Measurements from ENCODE around the gene SMAD2.
"Not testable (repeated sequence)": the region's sequence is repeated elsewhere in the genome, so short reads cannot be mapped to it uniquely, and the experiment has no call there.

The SMAD2 gene

DNA sequence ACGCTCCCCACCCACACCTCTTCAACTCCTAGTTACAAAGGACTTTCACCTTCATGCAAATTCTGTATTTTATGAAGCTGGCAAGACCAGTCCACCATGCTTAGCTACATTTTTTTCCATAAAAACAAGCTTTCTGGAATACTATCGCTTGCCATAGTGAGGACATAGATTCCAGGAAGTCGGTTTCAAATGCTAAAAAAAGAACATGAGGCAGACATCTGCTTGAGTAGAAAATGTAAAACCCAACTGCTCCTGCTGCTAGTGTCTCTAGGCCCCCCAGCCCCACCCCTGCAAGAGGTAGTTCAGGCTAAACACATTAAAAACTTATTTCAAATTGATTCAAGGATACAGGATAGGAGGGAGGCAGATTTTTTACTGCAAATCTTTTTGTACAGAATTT, 148.9 kb downstream of the SMAD2 start:
- DNase-seq, result no peak

DNA sequence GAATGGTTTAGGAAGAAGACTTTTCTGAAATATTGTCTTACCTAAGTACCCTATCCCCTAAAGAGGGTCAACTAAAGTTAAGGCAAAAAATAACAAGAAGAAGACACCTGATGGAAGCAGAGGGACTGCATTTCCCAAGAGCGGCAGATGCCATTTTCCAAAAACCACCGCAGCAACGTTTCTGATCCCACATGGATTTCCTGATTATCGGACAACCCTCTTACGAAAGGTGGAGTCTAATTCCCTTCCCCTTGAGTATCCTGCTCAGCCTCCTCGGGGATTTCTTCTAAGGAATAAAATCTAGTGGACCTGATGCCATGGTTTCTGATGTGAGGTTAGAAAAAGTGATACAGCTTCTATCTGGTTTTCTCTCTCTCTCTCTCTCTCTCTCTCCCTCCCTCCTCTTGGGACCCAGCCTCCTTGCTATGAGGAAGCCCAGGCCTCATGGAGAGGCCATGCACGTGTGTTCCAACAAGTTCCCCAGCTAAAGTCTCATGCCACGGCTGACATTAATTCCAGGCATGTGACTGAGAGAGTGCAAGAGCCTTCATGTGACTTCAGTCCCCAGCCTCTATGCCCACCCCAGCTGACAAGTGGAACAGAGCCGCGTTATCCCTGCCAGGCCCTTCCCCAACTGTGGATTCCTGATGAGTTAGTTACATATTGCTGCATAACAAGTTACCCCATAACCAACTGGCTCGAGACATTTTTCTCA, 150.3 kb downstream of the SMAD2 start:
- no peak for DNase-seq

DNA sequence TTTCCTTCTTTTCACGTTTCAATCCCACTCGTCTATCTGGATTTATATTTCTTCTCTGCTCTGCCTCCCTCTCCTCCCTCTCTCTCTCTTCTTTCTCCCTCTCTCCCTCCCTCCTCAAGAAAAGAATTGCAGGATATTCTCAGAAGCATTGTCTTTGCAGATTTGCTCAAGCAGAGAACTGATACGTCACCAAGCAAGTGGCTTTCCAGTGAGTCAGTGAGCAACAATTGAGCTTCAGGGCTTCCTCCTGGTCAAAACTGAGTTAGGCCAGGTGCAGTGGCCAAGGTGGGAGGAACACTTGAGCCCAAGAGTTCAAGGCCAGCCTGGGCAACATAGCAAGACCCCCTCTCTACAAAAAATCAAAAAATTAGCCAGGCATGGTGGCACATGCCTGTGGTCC, 151.1 kb downstream of the SMAD2 start:
- no peak for DNase-seq

DNA sequence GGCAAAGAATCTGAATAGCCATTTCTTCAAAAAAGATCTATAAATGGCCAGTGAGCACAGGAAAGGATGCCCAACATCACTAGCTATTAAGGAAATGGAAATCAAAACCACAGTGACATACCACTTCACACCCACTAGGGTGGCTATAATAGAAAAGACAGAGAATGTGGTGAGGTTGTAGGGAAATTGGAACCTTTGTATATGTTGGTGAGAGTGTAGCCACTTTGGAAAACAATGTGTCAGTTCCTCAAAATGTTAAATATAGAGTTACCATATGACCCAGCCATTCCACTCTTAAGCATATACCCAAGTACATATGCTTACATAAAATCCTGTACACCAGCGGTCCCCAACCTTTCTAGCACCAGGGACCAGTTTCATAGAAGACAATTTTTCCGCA, 152.8 kb downstream of the SMAD2 start:
- no peak for DNase-seq

DNA sequence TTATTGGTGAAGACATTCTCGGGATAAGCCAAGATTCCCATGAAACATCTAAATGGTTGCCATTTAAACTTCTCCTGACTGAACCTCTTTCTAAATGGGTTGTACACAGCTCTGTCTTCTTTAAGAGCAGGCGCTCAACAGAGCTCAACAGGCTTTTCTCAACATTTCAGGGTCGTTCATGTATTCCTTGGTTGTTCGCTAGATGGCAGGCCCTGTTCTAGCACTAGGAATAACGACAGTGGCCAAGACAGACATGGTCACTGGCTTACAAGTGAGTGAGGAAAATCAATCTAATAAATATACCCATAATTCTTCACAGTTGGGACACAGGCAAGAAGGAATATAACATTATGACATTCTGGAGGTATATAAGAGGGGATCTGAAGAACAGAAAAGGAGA, 154.5 kb downstream of the SMAD2 start:
- no peak for DNase-seq

DNA sequence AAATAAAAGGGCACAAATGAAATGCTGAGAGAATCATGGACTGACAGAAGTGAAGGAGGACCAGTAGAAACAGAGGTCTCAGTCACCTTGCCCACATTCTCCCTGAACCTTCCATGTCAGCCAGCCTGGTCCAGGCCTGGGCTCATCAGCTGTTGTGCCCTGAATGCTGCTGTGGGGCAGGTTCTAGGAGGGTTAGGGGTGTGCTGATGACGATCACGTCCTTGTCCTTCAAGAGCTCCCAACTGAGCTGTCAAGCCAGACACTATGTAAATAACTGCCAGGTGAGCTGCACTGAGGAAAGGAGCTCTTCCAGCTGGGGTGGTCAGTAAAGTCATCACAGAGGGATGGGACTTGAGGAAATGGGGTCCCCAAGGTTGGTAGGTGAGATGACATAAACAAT, 156.5 kb downstream of the SMAD2 start:
- DNase-seq, result no peak

DNA sequence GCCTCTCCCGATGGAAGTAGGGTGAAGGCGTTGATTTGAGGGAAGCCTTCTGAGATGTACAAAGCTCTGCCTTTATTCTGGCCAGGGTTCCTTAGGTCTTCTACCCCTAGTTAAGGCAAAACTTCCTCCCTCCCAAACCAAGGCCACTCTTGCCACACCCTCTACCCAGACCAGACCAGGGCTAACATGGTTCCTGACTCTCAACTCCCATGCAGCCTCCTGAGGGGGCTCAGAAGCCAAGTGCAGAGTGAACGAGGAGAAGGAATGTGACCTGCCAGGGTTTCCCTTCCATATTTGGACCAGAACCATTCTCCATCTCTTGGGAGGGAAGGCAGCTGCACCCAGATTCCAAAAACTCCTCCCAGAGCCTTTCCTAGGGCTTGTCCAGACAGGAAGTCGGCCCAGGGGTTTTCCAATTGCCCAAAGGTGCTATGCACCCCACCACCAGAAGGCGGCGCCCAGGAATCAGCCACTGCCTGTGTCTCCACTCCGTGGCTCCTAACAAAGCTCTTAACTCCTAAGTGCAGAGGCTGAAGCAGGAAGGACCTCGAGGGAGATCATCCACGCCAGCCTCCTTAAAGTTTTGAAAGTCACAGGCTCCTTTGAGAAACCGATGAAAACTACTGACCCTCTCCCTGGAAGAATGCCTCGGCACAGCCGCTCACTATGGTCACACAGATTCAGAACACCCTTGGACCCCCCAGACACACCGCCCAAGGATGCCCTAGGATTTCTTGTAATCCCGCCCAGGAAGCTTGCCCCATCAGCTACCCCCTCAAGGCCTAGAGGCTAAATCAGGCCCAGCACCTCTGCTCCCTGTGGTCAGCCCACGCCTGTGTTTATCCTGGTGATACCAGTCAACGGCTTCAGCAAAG, 157.8 kb downstream of the SMAD2 start:
- peak; percentile 43 for DNase-seq

DNA sequence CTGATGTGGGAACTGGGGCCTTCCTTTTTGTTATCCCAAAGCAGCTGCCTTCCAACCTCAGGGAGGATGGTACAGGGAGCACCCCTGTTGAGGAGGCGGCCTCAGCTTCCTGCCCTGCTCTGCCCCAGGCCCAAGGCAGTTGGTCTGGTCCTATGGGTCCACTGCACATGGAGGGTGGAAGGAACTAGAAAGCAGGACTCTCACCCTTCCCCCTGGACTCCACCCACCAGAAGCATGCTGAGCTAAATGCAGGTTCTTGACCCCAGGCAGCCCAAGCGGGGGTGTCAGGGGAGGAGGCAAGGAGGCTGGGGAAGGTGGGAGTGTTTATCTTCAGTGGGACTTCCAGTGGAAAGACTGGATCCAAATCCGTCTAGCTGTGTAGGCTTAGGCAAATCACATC, 158.5 kb downstream of the SMAD2 start:
- DNase-seq, result no peak

DNA sequence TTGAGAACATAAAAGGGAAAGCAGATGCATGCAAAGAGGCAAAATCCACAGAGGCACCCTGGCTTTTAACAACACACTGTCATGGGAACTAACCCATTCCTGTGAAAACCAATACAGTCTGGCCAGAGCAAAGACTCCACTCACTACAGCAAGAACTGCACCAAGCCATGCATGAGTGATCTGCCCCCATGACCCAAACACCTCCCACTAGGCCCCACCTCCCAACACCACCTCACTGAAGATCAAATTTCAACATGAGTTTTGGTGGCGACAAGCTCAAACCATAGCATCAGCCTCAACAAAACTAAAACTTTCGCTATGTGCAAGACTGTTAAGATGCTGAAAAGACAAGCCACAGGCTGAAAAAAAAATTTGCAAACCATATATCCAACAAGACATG, 162.8 kb downstream of the SMAD2 start:
- no peak for DNase-seq

DNA sequence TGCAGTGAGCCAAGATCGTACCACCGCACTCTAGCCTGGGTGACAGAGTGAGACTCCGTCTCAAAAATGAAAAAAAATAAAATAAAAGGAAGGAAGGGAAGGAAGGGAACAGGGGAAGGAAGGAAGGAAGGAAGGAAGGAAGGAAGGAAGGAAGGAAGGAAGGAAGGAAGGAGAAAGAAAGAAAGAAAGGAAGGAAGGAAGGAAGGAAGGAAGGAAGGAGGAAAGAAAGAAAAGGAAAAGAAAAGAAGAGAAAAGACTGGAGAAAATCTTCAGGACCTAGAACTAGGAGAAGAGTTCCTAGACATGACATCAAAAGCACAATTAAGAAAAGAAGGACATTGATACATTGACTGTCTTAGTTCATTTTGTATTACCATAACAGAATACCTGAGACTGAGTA, 163.3 kb downstream of the SMAD2 start:
- DNase-seq, result not testable (repeated sequence)
